Measurements from ENCODE around the gene SGSM2.

SGSM2 gene

GRCh38 chr17:2337544-2338314 lies 428 bp downstream of the SGSM2 start:
- no peak for DNase-seq (ENCODE audit: low spot score)

GRCh38 chr17:2338315-2338657 lies 985 bp downstream of the SGSM2 start:
- no peak for DNase-seq (ENCODE audit: low spot score)

- DNase-seq (ENCODE audit: low spot score), result no peak
Observed at GRCh38 chr17:2343421-2343820, 6.1 kb downstream of the SGSM2 start.

- no peak for DNase-seq (ENCODE audit: low spot score)
Observed at GRCh38 chr17:2344528-2344927, 7.2 kb downstream of the SGSM2 start.

GRCh38 chr17:2346475-2346874 lies 9.2 kb downstream of the SGSM2 start:
- DNase-seq (ENCODE audit: low spot score), result no peak

- DNase-seq (ENCODE audit: low spot score), result no peak
Observed at GRCh38 chr17:2347805-2348685, 10.7 kb downstream of the SGSM2 start.

- DNase-seq (ENCODE audit: low spot score), result no peak
Observed at GRCh38 chr17:2351269-2351668, 14.0 kb downstream of the SGSM2 start.

GRCh38 chr17:2354311-2354710 lies 17.0 kb downstream of the SGSM2 start:
- DNase-seq (ENCODE audit: low spot score), result no peak

GRCh38 chr17:2357237-2357636 lies 19.9 kb downstream of the SGSM2 start:
- DNase-seq (ENCODE audit: low spot score), result no peak

GRCh38 chr17:2357931-2358434 lies 20.7 kb downstream of the SGSM2 start:
- DNase-seq (ENCODE audit: low spot score), result no peak

- DNase-seq (ENCODE audit: low spot score), result no peak
Observed at GRCh38 chr17:2361010-2361760, 23.9 kb downstream of the SGSM2 start.

GRCh38 chr17:2362016-2362415 lies 24.7 kb downstream of the SGSM2 start:
- DNase-seq (ENCODE audit: low spot score), result no peak

- DNase-seq (ENCODE audit: low spot score), result no peak
Observed at GRCh38 chr17:2362416-2362815, 25.1 kb downstream of the SGSM2 start.

- no peak for DNase-seq (ENCODE audit: low spot score)
Observed at GRCh38 chr17:2362881-2363280, 25.6 kb downstream of the SGSM2 start.

- DNase-seq (ENCODE audit: low spot score), result no peak
Observed at GRCh38 chr17:2363318-2363717, 26.0 kb downstream of the SGSM2 start.

- no peak for DNase-seq (ENCODE audit: low spot score)
Observed at GRCh38 chr17:2363851-2364762, 26.8 kb downstream of the SGSM2 start.

- DNase-seq (ENCODE audit: low spot score), result no peak
Observed at GRCh38 chr17:2364763-2365116, 27.4 kb downstream of the SGSM2 start.

- DNase-seq (ENCODE audit: low spot score), result no peak
Observed at GRCh38 chr17:2365132-2365531, 27.8 kb downstream of the SGSM2 start.

- no peak for DNase-seq (ENCODE audit: low spot score)
Observed at GRCh38 chr17:2366747-2367494, 29.6 kb downstream of the SGSM2 start.

GRCh38 chr17:2368359-2368758 lies 31.1 kb downstream of the SGSM2 start:
- no peak for DNase-seq (ENCODE audit: low spot score)

- no peak for DNase-seq (ENCODE audit: low spot score)
Observed at GRCh38 chr17:2369039-2369438, 31.7 kb downstream of the SGSM2 start.
